ENCODE measurements around the gene TGOLN2. TPM values are rescaled to one million over a fixed set of nuclear protein-coding genes. Genes with fewer than 3 reads are reported as not detected.

TGOLN2 gene
- total RNA-seq, 4 donors from 2014 or later, result 114 to 169 (median 151) TPM

DNA sequence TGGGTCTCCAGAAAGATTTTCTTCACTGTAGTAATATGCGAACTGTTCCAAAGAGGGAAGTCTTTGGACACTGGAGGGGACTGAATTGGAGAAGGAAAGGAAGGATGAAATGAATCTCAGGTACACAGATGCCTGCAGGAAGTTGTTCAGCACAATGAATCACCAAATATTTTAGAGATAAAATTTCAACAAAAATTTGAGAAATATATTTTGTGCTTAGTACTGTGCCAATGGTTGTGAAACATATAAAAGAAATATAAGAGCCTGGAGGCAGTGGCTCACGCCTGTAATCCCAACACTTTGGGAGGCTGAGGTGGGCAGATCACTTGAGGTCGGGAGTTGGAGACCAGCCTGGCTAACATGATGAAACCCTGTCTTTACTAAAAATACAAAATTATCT is 29.9 kb upstream of the TGOLN2 start:
- TF ChIP-seq, protein P1, sequence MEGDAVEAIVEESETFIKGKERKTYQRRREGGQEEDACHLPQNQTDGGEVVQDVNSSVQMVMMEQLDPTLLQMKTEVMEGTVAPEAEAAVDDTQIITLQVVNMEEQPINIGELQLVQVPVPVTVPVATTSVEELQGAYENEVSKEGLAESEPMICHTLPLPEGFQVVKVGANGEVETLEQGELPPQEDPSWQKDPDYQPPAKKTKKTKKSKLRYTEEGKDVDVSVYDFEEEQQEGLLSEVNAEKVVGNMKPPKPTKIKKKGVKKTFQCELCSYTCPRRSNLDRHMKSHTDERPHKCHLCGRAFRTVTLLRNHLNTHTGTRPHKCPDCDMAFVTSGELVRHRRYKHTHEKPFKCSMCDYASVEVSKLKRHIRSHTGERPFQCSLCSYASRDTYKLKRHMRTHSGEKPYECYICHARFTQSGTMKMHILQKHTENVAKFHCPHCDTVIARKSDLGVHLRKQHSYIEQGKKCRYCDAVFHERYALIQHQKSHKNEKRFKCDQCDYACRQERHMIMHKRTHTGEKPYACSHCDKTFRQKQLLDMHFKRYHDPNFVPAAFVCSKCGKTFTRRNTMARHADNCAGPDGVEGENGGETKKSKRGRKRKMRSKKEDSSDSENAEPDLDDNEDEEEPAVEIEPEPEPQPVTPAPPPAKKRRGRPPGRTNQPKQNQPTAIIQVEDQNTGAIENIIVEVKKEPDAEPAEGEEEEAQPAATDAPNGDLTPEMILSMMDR (IDR thresholded peaks at IDR 0.05; ENCODE audit: low read depth), result no peak

DNA sequence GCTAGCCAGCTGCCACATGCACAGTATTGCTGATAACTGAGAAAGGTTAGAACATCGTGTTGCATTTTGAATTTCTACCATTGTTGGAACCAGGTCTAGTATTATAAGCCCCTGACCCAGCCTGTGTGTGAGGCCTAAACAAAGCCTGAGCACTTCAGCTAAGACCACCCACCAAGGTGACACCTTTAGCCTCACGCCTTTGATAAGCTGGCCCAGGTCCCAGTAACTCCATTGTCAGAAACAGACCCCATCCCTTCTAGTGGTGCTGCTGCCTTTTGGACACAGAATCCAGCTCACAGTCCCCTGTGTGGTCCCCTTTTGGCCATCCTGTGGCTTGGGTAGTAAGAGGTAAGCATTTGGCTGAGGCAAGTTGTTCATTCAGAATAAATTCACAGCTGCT is 28.4 kb upstream of the TGOLN2 start:
- TF ChIP-seq, protein P1 (IDR thresholded peaks at IDR 0.05; ENCODE audit: low read depth), result no peak

DNA sequence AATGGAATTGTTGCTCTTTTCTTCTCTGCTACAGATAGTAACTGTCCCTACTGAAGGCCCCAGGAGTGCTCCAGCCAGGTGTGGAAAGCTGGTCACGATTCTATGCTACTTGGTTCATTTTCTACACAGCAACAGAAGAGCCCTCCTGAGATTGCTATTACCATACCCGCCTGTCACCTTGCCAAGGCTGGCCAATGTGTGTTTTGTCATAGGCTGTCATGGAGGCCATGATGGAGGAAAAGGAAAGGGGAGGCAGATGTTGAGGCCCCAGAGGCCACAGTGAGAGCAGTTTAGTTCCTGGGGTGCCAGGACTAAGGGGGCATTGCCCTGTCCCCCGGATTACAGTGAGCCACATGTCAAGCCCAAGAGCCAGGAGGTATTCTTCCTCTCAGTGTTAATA is 27.7 kb upstream of the TGOLN2 start:
- TF ChIP-seq, protein P1 (IDR thresholded peaks at IDR 0.05; ENCODE audit: low read depth), result no peak

DNA sequence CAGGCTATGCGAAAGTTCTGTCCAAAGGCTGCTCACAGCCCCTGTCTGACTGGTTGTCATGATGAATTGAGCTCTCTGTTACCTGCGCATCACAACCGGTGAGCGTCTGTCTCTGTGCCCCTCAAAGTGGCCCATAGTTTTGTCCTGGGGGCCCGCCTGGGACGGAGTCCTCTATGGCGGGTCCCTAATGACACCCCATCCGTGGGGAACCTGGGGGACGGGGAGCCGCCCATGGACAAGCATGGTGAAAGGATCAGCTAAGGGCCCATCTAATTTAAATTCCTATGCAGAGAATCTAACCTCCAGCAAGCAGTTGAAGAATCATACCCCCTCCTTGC is 27.3 kb upstream of the TGOLN2 start:
- TF ChIP-seq, protein P1 (IDR thresholded peaks at IDR 0.05; ENCODE audit: low read depth), result no peak

DNA sequence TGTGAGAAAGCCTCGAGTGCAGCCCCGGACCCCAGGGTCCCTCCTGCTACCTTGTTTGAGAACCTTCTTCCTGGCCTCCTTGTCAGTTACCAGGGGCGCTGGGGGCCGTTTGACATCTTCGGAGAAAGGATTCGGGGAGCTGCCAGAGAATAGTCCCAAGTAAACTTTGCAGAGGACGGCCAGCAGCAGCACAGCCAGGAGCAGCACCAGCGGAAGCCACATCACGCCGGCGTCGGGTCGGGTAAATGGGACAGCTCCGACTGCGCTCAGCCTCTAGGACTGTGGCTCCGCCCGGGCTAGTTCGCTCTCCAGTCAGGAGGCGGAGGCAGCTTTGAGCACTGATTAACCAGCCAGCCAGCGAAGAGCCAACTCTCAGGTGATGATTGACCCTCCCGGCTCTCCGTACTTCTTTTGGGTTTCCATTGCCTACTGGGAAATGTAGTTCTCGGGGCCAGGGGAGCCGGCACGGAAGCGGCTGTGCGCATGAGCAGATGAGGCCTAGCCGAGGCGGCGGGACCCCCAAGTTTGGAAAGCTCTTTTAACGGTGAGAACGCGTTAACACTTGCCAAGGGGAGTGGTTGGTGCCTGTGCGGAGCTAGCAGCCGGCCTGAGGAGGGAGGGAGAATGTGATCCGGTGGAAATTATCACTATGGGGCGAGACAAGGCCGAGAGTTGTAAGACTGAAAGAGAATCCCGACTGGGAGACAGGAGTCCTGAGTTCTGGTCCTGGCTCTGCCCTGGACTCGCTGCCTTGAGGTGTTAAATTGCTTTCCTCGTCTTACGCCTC is 26.7 kb upstream of the TGOLN2 start, which contains the start of the genes ELMOD3 and RETSAT:
Gene ELMOD3, plus strand, starts transcription at position 484 of the 787 bp plus-strand sequence. CDS start 2,430 bp downstream, outside the sequence.
Gene RETSAT, minus strand, starts transcription at position 243 of the 787 bp plus-strand sequence. Its CDS starts 21 bp downstream, at position 222.
- TF ChIP-seq, protein P1 (IDR thresholded peaks at IDR 0.05; ENCODE audit: low read depth), result no peak

DNA sequence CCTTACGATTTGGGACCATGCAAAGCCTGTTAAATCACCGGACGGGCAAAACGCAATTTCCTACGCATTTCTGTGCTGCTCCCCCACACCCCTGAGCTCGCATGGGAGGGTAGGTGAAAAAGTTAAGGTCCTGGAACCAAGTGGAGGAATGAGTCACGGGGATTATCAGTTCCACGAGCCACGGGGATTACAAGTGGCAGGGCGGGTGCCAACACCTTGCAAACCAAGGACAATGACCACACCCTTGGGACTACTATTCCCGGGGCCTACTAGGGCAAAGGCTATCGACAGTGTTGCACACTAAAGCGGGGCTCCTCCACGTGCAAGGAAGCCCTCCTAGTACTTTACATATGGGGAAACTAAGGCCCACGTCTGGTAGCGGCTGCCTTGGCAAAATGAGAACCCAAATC is 26.1 kb upstream of the TGOLN2 start:
- TF ChIP-seq, protein P1 (IDR thresholded peaks at IDR 0.05; ENCODE audit: low read depth), result no peak

DNA sequence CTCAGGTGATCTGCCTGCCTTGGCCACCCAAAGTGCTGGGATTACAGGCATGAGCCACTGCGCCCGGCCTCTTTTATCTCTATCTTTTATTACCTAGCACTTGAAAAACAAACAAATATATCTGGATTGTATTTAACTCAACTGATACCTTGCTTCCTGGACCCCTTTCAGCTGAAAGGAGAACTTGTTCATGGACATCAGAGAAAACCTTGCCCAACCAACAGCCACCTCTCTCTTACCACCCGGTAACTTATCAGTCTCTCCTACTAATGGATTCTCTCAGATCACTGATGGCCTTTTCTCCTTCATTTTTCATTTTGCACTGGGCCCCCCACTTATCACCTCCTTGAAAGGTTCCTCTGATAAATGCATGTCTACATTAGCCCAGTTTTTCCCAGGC is 19.8 kb upstream of the TGOLN2 start:
- TF ChIP-seq, protein P1 (IDR thresholded peaks at IDR 0.05; ENCODE audit: low read depth), result no peak

Data from subcutaneous adipose tissue (tissue), 4 donors.